ENCODE data around the gene CCDC154.

DNA sequence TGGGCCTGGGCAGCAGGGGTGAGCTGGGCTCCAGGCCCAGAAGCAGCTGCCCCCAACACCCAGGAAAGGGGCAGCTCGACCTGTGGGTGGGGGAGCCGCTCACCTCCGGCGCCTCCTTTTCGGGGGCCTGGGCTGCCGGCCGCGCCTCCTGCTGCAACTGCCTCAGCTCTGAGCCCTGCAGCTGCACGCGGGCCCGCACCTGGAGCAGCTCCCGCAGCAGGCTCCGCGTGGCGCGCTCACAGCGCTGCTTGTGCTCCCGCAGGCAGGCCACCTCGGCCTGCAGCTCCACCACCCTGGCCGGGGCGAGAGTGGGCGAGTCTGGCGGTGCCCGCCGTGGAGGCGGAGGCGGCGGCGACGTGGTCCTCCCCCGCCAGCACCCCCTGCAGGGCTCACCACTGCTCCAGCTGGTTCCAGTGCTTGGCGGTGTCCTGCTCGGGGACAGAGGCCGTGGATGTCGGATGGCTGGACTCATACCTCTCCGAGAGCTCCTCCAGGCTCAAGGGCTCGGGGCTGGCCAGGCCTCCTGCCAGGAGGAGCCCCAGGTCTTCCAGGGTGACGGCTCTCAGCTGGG, 868 bp downstream of the CCDC154 start:
- TF ChIP-seq TARDBP (IDR thresholded peaks at IDR 0.05) (no peak), BHLHE40 (IDR thresholded peaks at IDR 0.05; ENCODE audit: borderline replicate concordance) (no peak), FOXA1 (IDR thresholded peaks at IDR 0.05) (no peak), CTBP1 (IDR thresholded peaks at IDR 0.05; ENCODE audit: borderline replicate concordance) (no peak), L3MBTL2 (conservative IDR thresholded peaks at IDR 0.05) (no peak), NFRKB (IDR thresholded peaks at IDR 0.05) (no peak), SUZ12 (IDR thresholded peaks at IDR 0.05) (no peak), FOXK2 (IDR thresholded peaks at IDR 0.05) (no peak), LEF1 (IDR thresholded peaks at IDR 0.05; ENCODE audit: borderline replicate concordance) (no peak)

All from HEK293T (cell line).